Chondrocyte (in vitro differentiated cells): ENCODE data around the gene WDFY1. TPM values are rescaled to one million over a fixed set of nuclear protein-coding genes. Genes with fewer than 3 reads are reported as not detected.

Experiments
- DNase-seq: peaks from one replicate; pipeline ENCODE4 v3.0.0; 2021; ENCODE audit warnings: mixed read lengths, low spot score
- H3K27ac Mint-ChIP-seq: one replicate; pipeline ENCODE4 v1.8.0; 2021; ENCODE audit warnings: mild to moderate bottlenecking, moderate library complexity, mixed read lengths; ENCODE audit not compliant: unreplicated experiment
- H3K27me3 Mint-ChIP-seq: 2 replicates; pipeline ENCODE4 v1.8.0; 2021; ENCODE audit warnings: low read depth, mixed read lengths
- H3K36me3 Mint-ChIP-seq: 2 replicates; pipeline ENCODE4 v1.8.0; 2021; ENCODE audit warnings: low read depth, mixed read lengths
- H3K4me1 Mint-ChIP-seq: 2 replicates; pipeline ENCODE4 v1.8.0; 2021; ENCODE audit warnings: low read depth, mild to moderate bottlenecking, mixed read lengths
- H3K4me3 Mint-ChIP-seq: one replicate; pipeline ENCODE4 v1.8.0; 2021; ENCODE audit warnings: mild to moderate bottlenecking, moderate library complexity, mixed read lengths; ENCODE audit not compliant: unreplicated experiment
- H3K9me3 Mint-ChIP-seq: 2 replicates; pipeline ENCODE4 v1.8.0; 2021; ENCODE audit warnings: low read depth, mixed read lengths
- total RNA-seq: library from RNA; stranded (reverse); gene quantifications from 3 replicates; pipeline ENCODE4 v1.2.1, GENCODE V29; 2021
- TF ChIP-seq, protein P1 (sequence below): fragments of 200-600 bp; sonication (generic); IDR thresholded peaks from 2 replicates; pipeline ENCODE4 v1.5.0; 2021; ENCODE audit warnings: antibody characterized with exemption, mild to moderate bottlenecking, moderate library complexity

The WDFY1 gene
- total RNA-seq, 1 donor from 2014 or later, result 61.3 TPM

DNA sequence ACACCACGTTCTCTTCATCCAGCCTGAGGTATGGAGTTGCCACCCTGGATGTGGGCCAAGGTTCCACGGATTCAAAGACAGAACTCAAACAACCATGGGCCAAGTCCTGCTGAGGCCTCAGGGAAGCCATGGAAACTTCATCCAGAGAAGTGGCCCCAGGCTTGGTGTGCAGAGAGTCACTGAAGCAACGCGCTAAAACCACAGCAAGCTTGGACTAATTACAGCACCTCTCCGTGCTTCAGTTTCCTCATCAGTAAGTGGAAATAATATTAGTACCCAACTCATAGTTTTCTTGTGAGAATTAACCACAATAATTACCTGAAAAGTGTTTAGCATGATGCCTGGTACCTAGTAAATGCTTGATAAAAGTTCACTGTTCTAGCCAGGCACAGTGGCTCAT is 88.6 kb downstream of the WDFY1 start:
- H3K36me3 Mint-ChIP-seq, result peaks cover 6% of the 10 kb centered on the region
- TF ChIP-seq, protein P1, sequence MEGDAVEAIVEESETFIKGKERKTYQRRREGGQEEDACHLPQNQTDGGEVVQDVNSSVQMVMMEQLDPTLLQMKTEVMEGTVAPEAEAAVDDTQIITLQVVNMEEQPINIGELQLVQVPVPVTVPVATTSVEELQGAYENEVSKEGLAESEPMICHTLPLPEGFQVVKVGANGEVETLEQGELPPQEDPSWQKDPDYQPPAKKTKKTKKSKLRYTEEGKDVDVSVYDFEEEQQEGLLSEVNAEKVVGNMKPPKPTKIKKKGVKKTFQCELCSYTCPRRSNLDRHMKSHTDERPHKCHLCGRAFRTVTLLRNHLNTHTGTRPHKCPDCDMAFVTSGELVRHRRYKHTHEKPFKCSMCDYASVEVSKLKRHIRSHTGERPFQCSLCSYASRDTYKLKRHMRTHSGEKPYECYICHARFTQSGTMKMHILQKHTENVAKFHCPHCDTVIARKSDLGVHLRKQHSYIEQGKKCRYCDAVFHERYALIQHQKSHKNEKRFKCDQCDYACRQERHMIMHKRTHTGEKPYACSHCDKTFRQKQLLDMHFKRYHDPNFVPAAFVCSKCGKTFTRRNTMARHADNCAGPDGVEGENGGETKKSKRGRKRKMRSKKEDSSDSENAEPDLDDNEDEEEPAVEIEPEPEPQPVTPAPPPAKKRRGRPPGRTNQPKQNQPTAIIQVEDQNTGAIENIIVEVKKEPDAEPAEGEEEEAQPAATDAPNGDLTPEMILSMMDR, result no peak
- peaks cover 23% of the 10 kb centered on the region for H3K4me1 Mint-ChIP-seq
- H3K27ac Mint-ChIP-seq, result no peak overlapping the region
- H3K9me3 Mint-ChIP-seq, result no peaks in the 10 kb centered on the region
- DNase-seq, result no peak
- no peaks in the 10 kb centered on the region for H3K27me3 Mint-ChIP-seq
- H3K4me3 Mint-ChIP-seq, result no peak overlapping the region

DNA sequence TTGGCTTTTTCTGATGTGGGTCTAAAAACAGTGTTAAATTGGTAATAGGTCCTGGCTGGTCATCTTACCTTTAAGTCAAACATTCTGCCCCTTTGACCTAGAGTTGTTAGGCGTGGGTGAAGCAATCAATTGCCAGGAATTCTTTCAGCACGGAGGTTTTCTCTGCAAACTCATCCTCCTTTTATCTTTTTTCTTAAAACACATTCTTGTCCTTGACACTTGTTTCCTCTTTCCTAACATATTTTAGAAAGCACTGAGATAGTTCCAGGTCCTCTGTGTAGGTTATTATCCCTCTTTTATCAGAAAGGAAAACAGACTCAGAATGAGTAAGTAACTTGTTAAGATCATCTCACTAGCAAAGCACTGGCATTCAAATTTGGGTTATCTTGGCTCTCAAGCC is 89.1 kb downstream of the WDFY1 start:
- DNase-seq, result no peak

DNA sequence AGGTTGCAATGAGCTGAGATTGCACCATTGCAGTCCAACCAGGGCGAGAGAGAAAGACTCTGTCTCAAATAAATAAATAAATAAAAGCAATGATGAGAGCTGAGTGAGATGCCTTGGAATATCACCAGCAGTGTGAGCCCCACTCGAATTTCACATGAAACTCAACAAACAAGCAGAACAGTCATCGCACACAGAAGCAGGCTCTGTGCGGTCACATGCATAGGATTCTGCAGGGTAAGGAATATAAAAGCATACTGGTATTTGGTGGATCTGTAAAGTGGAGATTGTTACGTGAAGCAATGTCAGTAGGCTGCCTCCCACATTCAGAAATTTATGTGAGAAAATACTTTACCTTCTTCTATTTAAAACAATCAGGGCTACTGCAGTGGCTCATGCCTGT is 89.7 kb downstream of the WDFY1 start:
- Mint-ChIP-seq H3K4me3 (no peak overlapping the region), H3K27ac (peak overlapping the region; percentile 22), H3K27me3 (no peaks in the 10 kb centered on the region), H3K4me1 (peaks cover 11% of the 10 kb centered on the region), H3K9me3 (no peaks in the 10 kb centered on the region), H3K36me3 (peaks cover 13% of the 10 kb centered on the region)
- TF ChIP-seq, protein P1, result no peak
- DNase-seq, result no peak

More for the DNA sequence above, 89.1 kb downstream of the WDFY1 start:
- Mint-ChIP-seq H3K27me3 (no peaks in the 10 kb centered on the region), H3K27ac (no peak overlapping the region), H3K4me3 (no peak overlapping the region), H3K4me1 (peaks cover 17% of the 10 kb centered on the region), H3K36me3 (peaks cover 9% of the 10 kb centered on the region), H3K9me3 (no peaks in the 10 kb centered on the region)
- TF ChIP-seq, protein P1, result no peak

DNA sequence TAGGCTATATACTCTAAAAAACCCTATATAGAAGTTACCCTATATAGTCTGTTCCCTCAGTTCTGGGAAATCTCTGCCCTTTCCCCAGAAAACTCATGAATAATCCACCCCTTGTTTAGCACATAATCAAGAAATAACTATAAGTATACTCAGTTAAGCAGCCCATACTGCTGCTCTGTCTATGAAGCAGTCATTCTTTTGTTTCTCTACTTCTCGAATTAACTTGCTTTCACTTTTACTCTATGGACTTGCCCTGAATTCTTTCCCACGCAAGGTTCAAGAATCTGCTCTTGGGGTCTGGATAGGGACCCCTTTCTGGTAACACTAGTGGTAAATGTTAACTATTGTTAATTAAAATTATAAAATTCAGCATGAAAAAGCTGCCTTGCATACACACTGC is 90.4 kb downstream of the WDFY1 start:
- H3K4me3 Mint-ChIP-seq, result no peak overlapping the region
- peaks cover 7% of the 10 kb centered on the region for H3K4me1 Mint-ChIP-seq
- TF ChIP-seq, protein P1, result no peak
- no peak for DNase-seq
- no peaks in the 10 kb centered on the region for H3K27me3 Mint-ChIP-seq
- no peaks in the 10 kb centered on the region for H3K9me3 Mint-ChIP-seq
- peaks cover 13% of the 10 kb centered on the region for H3K36me3 Mint-ChIP-seq
- no peak overlapping the region for H3K27ac Mint-ChIP-seq

DNA sequence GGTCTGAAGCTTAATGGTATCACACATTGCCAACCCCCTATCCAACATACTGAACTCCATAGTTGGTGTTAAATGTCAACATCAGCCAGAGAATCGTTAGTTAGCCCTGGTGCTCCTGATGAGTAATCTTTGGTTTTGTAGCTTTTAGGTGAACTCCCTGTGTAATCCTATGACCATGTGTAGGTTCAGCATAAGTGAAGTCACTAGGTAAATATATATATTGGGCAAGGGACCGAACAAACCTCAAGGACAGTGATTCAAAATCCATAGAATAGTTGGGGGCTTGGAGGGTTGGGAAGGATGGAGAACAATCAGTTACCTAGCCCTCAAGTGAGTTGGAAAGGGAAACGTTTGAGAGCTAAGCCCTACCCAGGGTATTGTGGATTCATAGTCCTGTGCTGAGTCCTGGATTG is 91.7 kb downstream of the WDFY1 start:
- no peak overlapping the region for H3K4me3 Mint-ChIP-seq
- no peak overlapping the region for H3K27ac Mint-ChIP-seq
- H3K4me1 Mint-ChIP-seq, result peaks cover 4% of the 10 kb centered on the region
- no peak for DNase-seq
- H3K27me3 Mint-ChIP-seq, result no peaks in the 10 kb centered on the region
- TF ChIP-seq, protein P1, result no peak
- peaks cover 3% of the 10 kb centered on the region for H3K9me3 Mint-ChIP-seq
- peaks cover 20% of the 10 kb centered on the region for H3K36me3 Mint-ChIP-seq
